HG02885 (cell line): ENCODE measurements around the gene RNU6-7.

ENCODE experiments used
- ATAC-seq: cut with Tn5 transposase; IDR thresholded peaks from one replicate; pipeline ENCODE4 v1.9.1; 2021; ENCODE audit warnings: mild to moderate bottlenecking; ENCODE audit not compliant: unreplicated experiment, poor library complexity

RNU6-7 gene

DNA sequence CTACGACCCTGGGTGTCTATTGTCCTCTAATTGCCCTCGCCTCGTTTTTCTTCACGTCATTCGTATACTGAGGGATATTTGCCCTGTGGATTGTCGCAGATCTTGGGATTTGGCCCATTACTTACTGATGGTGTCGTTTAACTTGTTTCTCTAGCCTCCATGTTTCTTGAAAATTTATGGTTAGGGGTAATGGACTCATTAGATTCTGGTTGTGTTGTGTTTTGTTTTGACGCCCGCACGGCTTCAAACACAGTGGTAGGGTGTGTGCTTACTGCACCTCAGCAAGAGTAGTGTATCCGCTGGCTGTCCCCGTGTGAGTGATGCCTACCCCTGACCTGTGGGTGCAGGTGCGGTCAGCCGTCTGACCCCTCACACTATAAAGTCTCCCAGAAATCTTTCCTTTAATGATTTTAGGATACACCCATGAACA is 2.1 kb downstream of the RNU6-7 start:
- no peak for ATAC-seq

GRCh38 chr14:32205554-32205953 is 3.7 kb downstream of the RNU6-7 start:
- ATAC-seq = no peak

- ATAC-seq = no peak
Measured at GRCh38 chr14:32205984-32206383, 4.1 kb downstream of the RNU6-7 start.

DNA sequence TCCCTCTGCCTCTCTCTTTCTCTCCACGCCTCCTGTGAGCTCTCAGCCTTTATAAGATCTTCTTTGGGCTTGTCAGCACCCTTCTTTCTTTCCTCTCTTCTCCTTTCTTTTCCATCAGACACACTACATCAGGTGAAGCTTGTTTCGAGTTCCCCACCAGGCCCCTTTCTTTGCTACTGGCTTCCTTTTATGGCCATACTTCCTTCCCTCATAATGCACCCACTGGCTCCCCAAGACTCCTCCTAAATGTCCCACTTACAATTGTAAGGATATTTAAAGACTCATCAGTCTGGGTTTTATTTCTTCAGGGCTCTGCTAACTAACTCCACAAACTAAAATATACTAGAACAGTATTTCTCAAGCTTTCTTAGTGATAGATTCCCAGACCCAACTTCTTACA is 4.7 kb downstream of the RNU6-7 start:
- ATAC-seq = no peak

DNA sequence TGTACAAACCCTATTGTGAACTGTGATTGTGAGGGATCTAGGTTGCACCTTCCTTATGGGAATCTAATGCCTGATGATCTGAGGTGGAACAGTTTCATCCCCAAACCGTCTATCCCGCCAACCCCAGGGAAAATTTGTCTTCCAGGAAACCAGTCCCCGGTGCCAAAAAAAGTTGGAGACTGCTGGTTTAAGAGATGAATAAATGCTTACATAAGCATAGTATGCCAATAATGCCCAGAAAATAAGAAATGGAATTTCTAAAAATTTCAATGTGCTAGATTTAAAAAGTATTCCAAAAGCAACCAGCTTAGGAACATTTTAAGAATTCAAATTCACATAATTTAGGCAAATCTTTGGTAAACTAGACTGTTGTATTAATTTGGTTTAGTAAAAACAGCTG is 6.6 kb downstream of the RNU6-7 start:
- ATAC-seq = no peak

DNA sequence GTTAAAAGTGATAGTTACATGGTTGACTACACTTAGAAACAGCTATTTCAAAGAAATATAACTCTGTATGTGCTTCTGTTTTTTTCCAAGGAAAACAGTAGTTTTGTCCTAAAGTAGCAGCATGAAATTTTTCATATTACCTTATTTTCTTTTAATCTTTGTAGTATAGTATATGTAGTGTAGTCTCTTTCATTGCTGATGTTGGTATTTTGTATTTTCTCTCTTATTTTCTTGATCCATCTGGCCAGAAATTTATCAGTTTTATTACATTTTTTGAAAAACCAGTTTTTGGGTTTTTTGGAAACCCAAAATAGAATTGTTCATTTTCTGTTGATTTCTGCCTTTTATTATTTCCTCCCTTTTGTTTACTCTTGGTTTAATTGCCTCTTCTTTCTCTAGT is 7.6 kb downstream of the RNU6-7 start:
- ATAC-seq = no peak

GRCh38 chr14:32211068-32211404 is 9.2 kb downstream of the RNU6-7 start:
- no peak for ATAC-seq

DNA sequence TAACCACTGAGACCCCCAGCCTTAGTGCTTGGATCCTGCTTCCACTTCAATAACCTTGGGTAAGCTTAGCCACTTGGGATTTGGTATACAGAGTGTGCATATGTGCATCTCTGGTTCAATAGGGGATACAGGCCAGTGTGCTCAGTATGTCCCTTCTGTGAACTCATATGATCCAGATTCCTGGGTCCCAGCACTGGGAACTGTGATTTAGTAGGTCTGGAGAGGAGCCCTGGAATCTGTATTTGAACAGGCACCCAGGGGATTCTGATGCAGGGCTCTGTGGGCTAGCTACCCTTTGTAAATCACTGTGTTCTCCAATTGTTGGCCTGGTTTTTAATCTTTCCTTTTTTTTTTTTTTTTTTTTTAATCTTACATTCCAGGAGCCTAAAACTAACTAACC is 11.0 kb downstream of the RNU6-7 start:
- no peak for ATAC-seq

DNA sequence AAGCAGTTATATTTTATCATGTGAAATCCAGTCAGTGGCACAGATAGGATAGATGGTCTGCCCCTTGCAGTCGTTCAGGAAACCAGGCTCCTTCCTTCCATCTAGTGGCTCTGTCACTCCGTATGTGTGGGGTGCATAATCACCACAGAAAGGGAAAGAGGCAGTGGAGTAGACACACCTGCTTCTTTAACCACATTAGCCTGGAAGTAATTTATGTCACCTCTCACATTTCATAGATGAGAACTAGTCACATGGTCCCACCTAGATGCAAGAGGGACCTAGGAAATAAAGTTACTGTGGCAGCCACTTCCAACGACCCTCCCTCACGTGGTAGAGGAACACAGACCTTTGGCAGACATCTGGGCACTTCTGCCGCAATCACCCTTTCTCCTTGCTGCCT is 15.5 kb downstream of the RNU6-7 start:
- ATAC-seq = no peak

DNA sequence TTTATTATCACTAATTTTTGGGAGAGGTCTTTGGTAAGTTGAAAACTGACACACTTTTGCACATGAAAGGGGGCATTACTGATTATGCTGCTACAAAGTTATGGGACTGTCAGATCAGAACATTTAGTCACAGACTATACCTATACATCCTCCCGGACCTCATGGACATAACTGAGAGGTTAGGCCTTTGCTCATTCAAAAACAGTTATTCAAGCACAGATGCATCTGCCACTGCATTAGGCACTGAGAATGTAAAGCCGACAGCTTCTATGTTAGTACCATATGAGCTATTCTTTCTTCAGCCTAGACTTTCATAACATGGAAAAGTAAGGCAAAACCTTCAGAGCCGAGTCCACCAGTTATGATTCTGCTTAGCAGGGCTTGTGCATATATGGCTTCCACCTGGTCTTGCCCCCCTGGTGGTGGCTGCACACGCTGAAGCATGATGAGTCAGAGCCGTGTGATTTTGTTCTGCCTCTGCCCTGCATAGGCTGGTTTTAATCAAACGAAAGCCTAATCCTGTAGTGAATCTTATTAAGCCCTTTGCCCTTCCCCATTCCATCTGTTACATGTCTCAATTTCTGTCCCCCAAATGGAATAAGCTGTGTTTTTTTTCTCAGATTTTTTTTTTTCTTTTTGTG is 23.0 kb downstream of the RNU6-7 start:
- no peak for ATAC-seq

DNA sequence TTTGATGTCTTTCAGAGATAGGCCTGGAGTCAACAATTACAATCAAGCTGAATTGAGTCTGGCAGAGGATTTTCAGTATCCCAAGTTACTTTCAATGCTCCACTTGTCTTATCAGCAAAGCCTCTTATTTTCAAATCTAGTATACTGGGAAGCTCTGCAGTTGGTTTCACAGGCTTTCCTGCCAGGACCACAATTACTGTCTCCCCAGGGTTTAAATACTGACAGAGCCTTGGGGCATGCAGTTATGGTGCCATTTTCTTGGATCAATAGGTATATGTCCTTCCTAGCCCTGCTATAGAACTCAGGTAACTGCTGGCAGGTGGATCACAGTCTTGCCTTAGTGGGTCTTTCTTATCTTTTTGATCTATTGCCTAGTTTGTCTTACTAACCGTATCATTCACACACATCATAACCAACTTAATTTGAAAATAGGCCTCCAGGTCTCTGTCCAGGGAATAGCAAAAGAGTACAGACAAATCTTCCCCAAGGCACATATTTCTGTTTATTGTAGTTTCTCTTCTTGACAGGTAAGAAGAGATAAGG is 23.6 kb downstream of the RNU6-7 start:
- no peak for ATAC-seq

DNA sequence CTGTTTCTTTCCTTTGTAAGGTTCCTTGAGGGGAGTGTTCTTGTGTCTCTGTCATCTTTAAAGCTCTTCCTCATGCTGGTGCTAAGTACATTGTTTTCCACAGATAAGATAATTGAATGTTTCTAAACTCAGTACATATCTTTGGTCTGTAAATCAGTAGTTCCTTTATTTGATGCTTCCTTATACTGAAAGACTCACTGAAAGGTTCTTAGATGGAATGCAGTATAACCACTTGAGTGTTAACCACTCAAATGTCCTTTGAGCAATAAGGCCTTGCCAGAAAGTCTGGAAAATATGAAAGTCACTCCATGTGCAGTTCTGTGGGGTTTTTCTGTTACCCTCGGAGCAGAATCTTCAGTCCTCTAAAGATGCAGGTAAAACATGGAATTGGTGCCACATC is 24.2 kb downstream of the RNU6-7 start:
- ATAC-seq = no peak

DNA sequence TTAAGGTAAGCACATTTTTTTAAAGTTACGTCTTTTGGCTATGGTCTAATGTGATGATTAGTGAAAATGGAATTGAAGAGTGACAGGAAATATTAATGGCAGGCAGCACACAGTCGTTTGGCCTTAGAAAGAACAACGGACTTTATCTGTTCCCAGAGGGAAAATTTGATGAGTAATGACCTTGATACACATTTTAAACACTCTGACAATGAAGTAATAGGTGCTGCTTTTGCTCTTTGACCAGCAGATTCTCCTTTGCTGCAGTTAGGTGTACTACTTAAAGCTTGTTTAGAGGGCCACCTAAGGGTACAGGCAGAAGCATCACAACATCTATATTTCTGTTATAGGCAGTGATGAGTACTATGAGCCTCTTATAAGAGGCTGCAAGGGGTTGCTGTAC is 28.3 kb downstream of the RNU6-7 start:
- no peak for ATAC-seq

- ATAC-seq = no peak
Measured at GRCh38 chr14:32230695-32231280, 28.9 kb downstream of the RNU6-7 start.

DNA sequence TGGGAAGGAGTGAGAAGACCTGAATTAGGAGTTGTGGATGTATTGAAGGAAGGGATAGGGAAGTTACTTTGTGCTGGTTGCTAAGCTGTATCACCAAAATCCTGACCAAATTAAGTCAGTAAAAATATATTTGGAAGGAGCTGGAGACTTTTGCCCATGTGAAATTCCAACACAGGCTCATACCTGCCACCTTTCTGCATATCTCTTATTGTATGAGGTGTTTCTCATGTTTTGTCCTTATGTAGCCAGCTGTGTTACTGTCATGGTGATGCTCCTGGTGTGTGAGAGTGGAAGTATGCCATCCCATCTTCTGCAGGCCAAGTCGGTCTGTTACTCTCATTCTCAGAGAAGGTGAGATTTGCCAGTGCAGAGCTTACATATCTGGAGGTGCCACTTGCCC is 30.6 kb downstream of the RNU6-7 start:
- no peak for ATAC-seq

GRCh38 chr14:32233260-32233659 is 31.4 kb downstream of the RNU6-7 start:
- ATAC-seq = no peak

- no peak for ATAC-seq
Measured at GRCh38 chr14:32244404-32244803, 42.6 kb downstream of the RNU6-7 start.

DNA sequence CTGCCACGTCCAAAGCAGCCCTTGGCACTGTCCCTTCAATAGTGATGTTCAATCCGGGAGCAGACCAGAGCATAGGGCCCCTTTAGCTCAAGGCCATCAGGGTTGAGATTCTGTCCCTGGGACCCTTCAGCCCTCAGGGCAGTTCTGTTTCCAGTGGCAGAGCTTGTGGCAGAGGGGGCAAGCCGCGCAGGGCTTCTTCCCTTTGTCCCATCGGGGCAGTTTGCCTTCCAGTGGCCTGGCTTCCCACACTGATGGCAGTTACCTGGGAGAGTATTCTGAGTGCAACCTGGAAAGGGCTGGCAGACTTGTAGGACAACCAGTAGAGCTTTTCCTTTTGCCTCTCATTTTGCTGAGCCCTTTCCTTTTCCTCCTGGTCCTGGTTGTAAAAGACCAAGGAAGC is 44.9 kb downstream of the RNU6-7 start:
- ATAC-seq = no peak

DNA sequence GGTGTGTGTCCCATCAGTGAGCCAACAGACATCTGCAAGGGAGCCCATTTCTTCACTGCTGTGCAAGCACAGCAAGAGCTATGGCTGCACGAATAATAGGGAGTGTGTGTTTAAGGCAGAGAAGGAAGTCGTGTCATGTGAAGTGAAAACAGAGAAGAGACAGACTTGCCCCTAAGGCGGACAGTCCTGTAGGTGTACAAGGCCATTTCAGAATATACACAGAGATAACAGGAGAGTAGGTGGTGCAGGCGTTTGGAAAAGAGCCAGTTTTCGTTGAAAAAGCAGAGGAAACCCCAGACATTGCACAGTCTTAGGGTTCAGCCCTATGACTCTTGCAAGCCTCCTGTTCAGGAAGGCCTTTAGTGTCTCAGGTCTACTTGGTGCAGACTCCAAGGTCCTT is 47.5 kb downstream of the RNU6-7 start:
- ATAC-seq = no peak

DNA sequence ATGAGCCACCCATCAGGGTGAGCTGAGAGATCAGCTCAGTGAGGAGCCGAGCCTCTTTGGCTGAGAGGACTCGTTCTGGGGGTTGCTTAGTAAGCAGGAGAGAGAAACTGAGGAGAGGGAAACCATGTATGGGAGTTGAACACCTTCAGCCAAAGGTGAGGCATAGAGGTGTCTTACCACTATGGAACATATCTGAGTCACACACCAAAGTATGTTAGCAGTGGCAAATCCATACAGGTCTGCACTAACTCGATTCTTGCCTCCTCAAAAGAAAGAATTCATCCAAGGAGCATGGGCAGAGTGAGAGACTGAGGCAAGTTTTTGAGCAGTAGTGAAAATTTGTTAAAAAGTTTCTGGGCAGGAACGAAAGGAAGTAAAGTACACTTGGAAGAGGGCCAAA is 47.9 kb downstream of the RNU6-7 start:
- no peak for ATAC-seq

DNA sequence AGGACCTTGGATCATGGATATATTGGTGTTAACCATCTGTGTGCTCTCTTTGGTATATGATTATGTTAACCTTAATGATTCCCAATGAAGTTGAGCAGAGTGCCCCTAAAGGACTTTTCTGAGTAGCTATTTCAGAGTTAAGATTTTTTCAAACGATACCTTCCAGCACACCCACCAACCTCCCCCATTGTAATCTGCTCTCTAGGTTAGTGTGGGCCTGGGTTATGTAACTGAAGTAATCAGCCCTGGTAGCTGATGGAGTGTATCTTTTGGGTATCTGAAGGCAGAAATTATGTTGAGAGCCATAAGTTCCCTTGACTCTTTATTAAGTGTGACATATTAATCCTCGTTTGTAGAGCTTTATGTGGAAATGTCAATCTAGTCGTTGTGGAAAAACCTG is 48.8 kb downstream of the RNU6-7 start:
- ATAC-seq = no peak

- ATAC-seq = no peak
Measured at GRCh38 chr14:32251530-32251929, 49.7 kb downstream of the RNU6-7 start.
